Endothelial cell (in vitro differentiated cells): ENCODE results near the gene TNRC6A. TPM values are rescaled to one million over a fixed set of nuclear protein-coding genes. Genes with fewer than 3 reads are reported as not detected.

Experiments used
- DNase-seq: peaks from one replicate; pipeline ENCODE4 v3.0.0; 2021; ENCODE audit warnings: low spot score
- H3K27ac Mint-ChIP-seq: one replicate; pipeline ENCODE4 v1.8.0; 2021; ENCODE audit warnings: mixed read lengths, inconsistent platforms; ENCODE audit not compliant: unreplicated experiment
- H3K27me3 Mint-ChIP-seq: one replicate; pipeline ENCODE4 v1.8.0; 2021; ENCODE audit warnings: mild to moderate bottlenecking, moderate library complexity, mixed read lengths, inconsistent platforms; ENCODE audit not compliant: unreplicated experiment
- H3K36me3 Mint-ChIP-seq: one replicate; pipeline ENCODE4 v1.8.0; 2021; ENCODE audit warnings: mild to moderate bottlenecking, low read depth, mixed read lengths, inconsistent platforms; ENCODE audit not compliant: unreplicated experiment
- H3K4me1 Mint-ChIP-seq: one replicate; pipeline ENCODE4 v1.8.0; 2021; ENCODE audit warnings: mild to moderate bottlenecking, mixed read lengths, inconsistent platforms; ENCODE audit not compliant: unreplicated experiment
- H3K4me3 Mint-ChIP-seq: one replicate; pipeline ENCODE4 v1.8.0; 2021; ENCODE audit warnings: mild to moderate bottlenecking, mixed read lengths, inconsistent platforms; ENCODE audit not compliant: unreplicated experiment
- H3K9me3 Mint-ChIP-seq: one replicate; pipeline ENCODE4 v1.8.0; 2021; ENCODE audit warnings: mixed read lengths, inconsistent platforms; ENCODE audit not compliant: unreplicated experiment
- CTCF ChIP-seq: fragments of 200-600 bp; sonication (generic); IDR thresholded peaks from one replicate; pipeline ENCODE4 v1.5.0; 2021; ENCODE audit warnings: antibody characterized with exemption; ENCODE audit not compliant: unreplicated experiment
- total RNA-seq: library from RNA; stranded (reverse); fragmentation: NEBNext Ultra II Directional; extraction: Animal tissue kit (Norgen Biotek cat#: 25700); gene quantifications from one replicate; pipeline ENCODE4 v1.2.1, GENCODE V29; 2021; ENCODE audit not compliant: unreplicated experiment

The TNRC6A gene
- total RNA-seq, 1 donor from 2014 or later, result 60.5 TPM

GRCh38 chr16:24845726-24846547 is 116.5 kb downstream of the TNRC6A start, which contains the start of gene SLC5A11:
Gene SLC5A11, plus strand, starts transcription at chr16:24845963. Its CDS starts 12,681 bp downstream, at chr16:24858644.
- Mint-ChIP-seq H3K4me1 (no peaks in the 10 kb centered on the region), H3K36me3 (no peaks in the 10 kb centered on the region), H3K27ac (no peak within 1 kb of the TSS), H3K4me3 (no peak within 1 kb of the TSS), H3K27me3 (peaks cover 6% of the 10 kb centered on the region), H3K9me3 (no peaks in the 10 kb centered on the region)
- no peak for DNase-seq
- no peak for TF ChIP-seq CTCF

GRCh38 chr16:24846548-24847357 is 117.3 kb downstream of the TNRC6A start:
- Mint-ChIP-seq H3K27ac (no peak overlapping the region), H3K4me1 (no peaks in the 10 kb centered on the region), H3K36me3 (no peaks in the 10 kb centered on the region), H3K9me3 (no peaks in the 10 kb centered on the region), H3K27me3 (peaks cover 6% of the 10 kb centered on the region), H3K4me3 (no peak overlapping the region)
- no peak for DNase-seq
- TF ChIP-seq CTCF, result no peak

- H3K27ac Mint-ChIP-seq, result no peak overlapping the region
Observed at GRCh38 chr16:24847358-24847664, 117.9 kb downstream of the TNRC6A start.

GRCh38 chr16:24848065-24848464 is 118.6 kb downstream of the TNRC6A start:
- no peak for TF ChIP-seq CTCF
- no peak overlapping the region for H3K4me3 Mint-ChIP-seq
- H3K27me3 Mint-ChIP-seq, result peaks cover 6% of the 10 kb centered on the region
- no peaks in the 10 kb centered on the region for H3K9me3 Mint-ChIP-seq
- no peaks in the 10 kb centered on the region for H3K36me3 Mint-ChIP-seq
- H3K4me1 Mint-ChIP-seq, result no peaks in the 10 kb centered on the region
- H3K27ac Mint-ChIP-seq, result no peak overlapping the region
- no peak for DNase-seq

More at GRCh38 chr16:24847358-24847664, 117.9 kb downstream of the TNRC6A start:
- no peaks in the 10 kb centered on the region for H3K9me3 Mint-ChIP-seq
- H3K36me3 Mint-ChIP-seq, result no peaks in the 10 kb centered on the region
- H3K4me3 Mint-ChIP-seq, result no peak overlapping the region
- no peak for DNase-seq
- peaks cover 6% of the 10 kb centered on the region for H3K27me3 Mint-ChIP-seq
- no peak for TF ChIP-seq CTCF
- H3K4me1 Mint-ChIP-seq, result no peaks in the 10 kb centered on the region

- no peaks in the 10 kb centered on the region for H3K4me1 Mint-ChIP-seq
- H3K27ac Mint-ChIP-seq, result no peak overlapping the region
- no peak for TF ChIP-seq CTCF
- no peaks in the 10 kb centered on the region for H3K9me3 Mint-ChIP-seq
- DNase-seq, result no peak
- no peaks in the 10 kb centered on the region for H3K36me3 Mint-ChIP-seq
- peaks cover 1% of the 10 kb centered on the region for H3K27me3 Mint-ChIP-seq
- H3K4me3 Mint-ChIP-seq, result no peak overlapping the region
Observed at GRCh38 chr16:24849641-24850040, 120.2 kb downstream of the TNRC6A start.
